ENCODE measurements around the gene MAN1A2. TPM values are rescaled to one million over a fixed set of nuclear protein-coding genes. Genes with fewer than 3 reads are reported as not detected.

The MAN1A2 gene
- total and polyA plus RNA-seq, 10 of the 15 experiments (the other 5 are each of a cell fraction or from before 2014, with no cell fraction given), result 2.8 to 23.6 (median 16.0) TPM

GRCh38 chr1:117396636-117397035 is 29.4 kb downstream of the MAN1A2 start:
- BruUV-seq (replicated peaks), result no TSS peak
- H3K79me2 ChIP-seq (ENCODE audit: control insufficient read depth, insufficient read depth, low read length), result peaks cover 5% of the 10 kb centered on the region

More at GRCh38 chr1:117396636-117397035, 29.4 kb downstream of the MAN1A2 start:
- Histone ChIP-seq H3K4me1 (ENCODE audit: control insufficient read depth, insufficient read depth, low read length) (no peaks in the 10 kb centered on the region), H3K27ac (ENCODE audit: control insufficient read depth, insufficient read depth) (no peak overlapping the region), H3K9ac (ENCODE audit: control insufficient read depth, insufficient read depth, low read length) (no peak overlapping the region), H3K4me2 (ENCODE audit: control insufficient read depth, insufficient read depth) (no peak overlapping the region), H3K9me3 (replicated peaks; ENCODE audit: control insufficient read depth, insufficient read depth, low read length) (no peaks in the 10 kb centered on the region; the same call in 2 of the 3 replicates), H3K36me3 (ENCODE audit: control insufficient read depth in 2 of 2, insufficient read depth in 2 of 2, low read length in 1 of 2) (no peaks in the 10 kb centered on the region), H3K27me3 (replicated peaks in 1 of 2; ENCODE audit: control insufficient read depth in 2 of 2, insufficient read depth in 2 of 2, low read length in 1 of 2) (no peaks in the 10 kb centered on the region), H4K20me1 (ENCODE audit: control insufficient read depth, insufficient read depth) (no peaks in the 10 kb centered on the region), H2AFZ (ENCODE audit: control insufficient read depth, low read depth, low read length) (no peak overlapping the region), H3K4me3 (no peak overlapping the region)
- POLR2A ChIA-PET, result no interaction called here
- no peak for DNase-seq (ENCODE audit: low read depth, low spot score)
- no peak for TF ChIP-seq LARP7 (IDR thresholded peaks at IDR 0.05)
- no peak for TF ChIP-seq HDAC6 (IDR thresholded peaks at IDR 0.05; ENCODE audit: unreplicated experiment)
- no peak for TF ChIP-seq ELK1 (IDR thresholded peaks at IDR 0.05; ENCODE audit: low read depth, low read length)
- TF ChIP-seq ZNF687 (IDR thresholded peaks at IDR 0.05), result no peak
- no peak for TF ChIP-seq SREBF1 (IDR thresholded peaks at IDR 0.05; ENCODE audit: low read length)
- no peak for TF ChIP-seq SUPT20H (IDR thresholded peaks at IDR 0.05; ENCODE audit: borderline replicate concordance, control insufficient read depth, low read depth, low read length)
- TF ChIP-seq HDAC2 (IDR thresholded peaks at IDR 0.05), result no peak
- TF ChIP-seq ESRRA (IDR thresholded peaks at IDR 0.05; ENCODE audit: low read length), result no peak
- no peak for TF ChIP-seq NKRF (conservative IDR thresholded peaks at IDR 0.05)
- TF ChIP-seq MYB (IDR thresholded peaks at IDR 0.05; ENCODE audit: borderline replicate concordance, low read depth, low read length), result no peak
- TF ChIP-seq RUNX3 (IDR thresholded peaks at IDR 0.05; ENCODE audit: low read length), result no peak
- no peak for TF ChIP-seq NFIC (IDR thresholded peaks at IDR 0.05; ENCODE audit: low read depth, low read length)
- TF ChIP-seq BCL11A (IDR thresholded peaks at IDR 0.05; ENCODE audit: low read depth, low read length), result no peak
- TF ChIP-seq FOS (IDR thresholded peaks at IDR 0.05; ENCODE audit: borderline replicate concordance, extremely low read depth, insufficient read length), result no peak
- no peak for TF ChIP-seq GATAD2B (conservative IDR thresholded peaks at IDR 0.05; ENCODE audit: low read depth)
- intact Hi-C loops (cut with micrococcal nuclease; ENCODE audit: unreplicated experiment), result no loop called here
- no peak for FAIRE-seq
- in situ Hi-C loops (cut with MboI), result no loop called here
- CTCF ChIA-PET, result interaction anchor here (1.0 kb wide), 1 partner anchor 57 kb away, joined by 3 read pairs; no protein-coding TSS in a partner anchor
- RAD21 ChIA-PET (ENCODE audit: unreplicated experiment), result no interaction called here
- SMC1A ChIA-PET (ENCODE audit: uncharacterized antibody, unreplicated experiment), result no interaction called here
- ATAC-seq, result no peak
